ENCODE measurements around the gene TRIM66.

Gene TRIM66

DNA sequence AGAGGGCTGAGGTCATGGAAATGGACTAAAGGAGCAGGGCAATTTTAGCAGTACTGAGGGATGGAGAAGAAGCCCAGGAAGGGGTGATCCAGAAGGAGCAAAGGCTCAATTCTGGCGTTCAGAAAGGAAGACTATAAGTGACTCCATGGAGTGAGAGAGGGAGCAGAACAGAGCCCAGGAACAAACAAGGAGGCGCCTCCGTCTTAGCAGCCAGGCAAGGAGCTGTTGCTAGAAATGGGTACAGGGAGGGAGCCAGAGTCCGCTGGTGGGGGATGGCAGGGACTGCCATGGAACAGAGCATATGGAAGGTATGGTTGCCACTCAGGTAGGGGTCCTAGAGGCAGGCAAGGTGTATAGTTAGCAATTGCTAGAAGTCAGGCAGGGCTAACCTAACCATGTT, 68.0 kb downstream of the TRIM66 start:
- DNase-seq, result no peak

DNA sequence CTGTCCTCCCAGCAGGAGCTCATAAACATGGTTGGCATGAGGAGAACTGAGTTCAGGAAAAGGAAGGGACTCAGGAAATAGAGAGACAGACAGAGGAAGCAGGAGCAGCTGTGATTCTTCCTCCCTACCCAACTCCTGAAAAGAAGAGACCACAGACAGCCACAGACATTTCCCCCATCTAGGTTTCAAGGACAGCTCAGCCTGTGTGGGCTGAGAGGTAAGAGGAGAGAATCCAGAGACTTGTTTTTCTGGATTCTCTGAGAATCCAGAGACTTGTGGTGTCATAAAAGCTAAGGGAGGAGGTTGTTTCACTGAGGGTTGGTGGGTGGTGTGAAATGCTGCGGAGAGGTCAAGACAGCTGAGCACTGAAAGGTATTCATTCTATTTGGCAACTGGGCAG, 69.4 kb downstream of the TRIM66 start:
- no peak for DNase-seq

DNA sequence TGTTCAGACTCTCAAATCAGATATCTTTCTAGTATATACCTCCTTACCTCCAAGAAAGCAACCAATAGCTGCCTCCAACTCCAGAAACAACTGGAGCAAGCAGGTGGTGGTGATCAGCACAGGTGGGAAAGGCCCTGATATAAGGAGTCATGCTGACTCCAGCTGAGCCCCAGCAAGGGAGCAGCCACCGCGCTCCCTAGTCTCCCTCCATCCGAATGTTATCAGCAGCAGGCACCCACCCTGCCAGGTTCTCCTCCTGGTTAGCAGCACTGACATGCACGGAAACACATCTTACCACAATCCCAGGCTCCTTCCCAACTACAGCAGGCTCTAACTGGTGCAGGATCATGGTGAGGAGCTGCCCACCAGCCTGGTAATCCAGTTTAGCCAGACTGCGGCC, 69.9 kb downstream of the TRIM66 start:
- DNase-seq, result no peak

DNA sequence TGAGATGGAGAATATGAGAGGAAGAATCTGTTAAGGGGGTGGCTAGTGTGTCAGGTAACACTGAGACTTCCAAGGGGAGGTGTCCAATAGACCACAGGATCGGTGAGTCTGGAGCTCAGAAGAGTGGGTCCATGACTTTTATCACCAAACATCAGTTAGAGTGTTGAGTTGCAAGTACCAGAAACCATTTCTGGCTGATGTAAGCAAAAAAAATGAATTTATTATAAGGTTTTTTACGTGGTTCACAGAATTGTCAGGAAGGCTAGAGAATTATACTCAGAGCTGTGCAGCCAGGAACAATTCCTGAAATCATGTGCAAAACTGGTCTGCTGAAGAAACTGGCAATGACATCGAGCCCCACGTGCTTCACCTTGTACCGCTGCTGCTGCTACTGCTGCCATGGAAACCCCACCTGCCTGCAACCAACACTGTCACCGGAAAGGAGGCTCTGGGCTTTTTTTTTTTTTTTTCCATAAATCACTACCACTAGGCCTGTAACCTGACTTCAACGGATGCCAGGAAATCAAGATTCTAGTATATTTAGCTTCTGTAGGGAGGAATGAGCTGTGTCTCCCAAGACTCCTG, 71.8 kb downstream of the TRIM66 start:
- peak in 10 of 58 donors; percentile 1 to 53 (median 16) for DNase-seq

DNA sequence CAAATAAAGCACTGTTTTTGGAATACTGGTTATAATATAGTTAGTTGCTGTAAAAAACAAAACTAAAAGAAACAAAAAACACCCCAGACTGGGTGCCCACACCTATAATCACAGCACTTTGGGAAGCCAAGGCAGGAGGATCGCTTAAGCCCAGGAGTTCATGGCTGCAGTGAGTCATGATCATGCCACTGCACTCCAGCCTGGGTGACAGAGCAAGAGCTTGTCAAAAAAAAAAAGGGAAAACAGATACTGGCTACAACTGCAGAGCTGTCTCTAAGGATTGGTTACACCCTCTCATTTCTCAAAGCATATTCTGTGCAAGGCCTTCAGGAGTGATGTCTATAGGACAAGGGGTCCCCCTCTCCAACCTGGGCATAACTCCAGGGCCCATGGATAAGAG, 73.8 kb downstream of the TRIM66 start:
- DNase-seq, result no peak

DNA sequence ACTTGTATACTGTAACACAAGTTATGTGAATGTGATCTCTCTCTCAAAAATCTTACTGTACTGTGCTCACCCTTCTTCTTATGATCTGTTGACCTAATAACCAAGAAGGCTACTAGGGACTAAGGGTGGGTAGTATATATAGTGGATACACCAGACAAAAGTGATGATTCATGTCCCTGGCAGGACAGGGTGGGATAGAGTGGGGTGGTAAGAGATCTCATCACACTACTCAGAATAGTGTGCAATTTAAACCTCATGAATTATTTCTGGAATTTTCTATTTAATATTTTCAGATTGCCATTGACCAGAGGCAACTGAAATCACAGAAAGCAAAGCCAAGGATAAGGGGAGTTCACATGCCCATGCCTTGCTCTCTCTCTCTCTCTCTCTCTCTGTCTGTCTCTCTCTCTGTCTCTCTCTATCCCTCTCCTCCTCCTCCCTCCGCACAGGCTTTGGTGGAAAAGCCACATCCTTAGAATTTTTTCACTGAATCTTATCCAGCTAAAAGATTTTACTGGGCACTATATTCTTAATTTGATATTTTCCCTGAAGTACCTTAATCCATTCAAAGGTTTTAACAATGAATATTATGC, 76.4 kb downstream of the TRIM66 start:
- no peak for DNase-seq

DNA sequence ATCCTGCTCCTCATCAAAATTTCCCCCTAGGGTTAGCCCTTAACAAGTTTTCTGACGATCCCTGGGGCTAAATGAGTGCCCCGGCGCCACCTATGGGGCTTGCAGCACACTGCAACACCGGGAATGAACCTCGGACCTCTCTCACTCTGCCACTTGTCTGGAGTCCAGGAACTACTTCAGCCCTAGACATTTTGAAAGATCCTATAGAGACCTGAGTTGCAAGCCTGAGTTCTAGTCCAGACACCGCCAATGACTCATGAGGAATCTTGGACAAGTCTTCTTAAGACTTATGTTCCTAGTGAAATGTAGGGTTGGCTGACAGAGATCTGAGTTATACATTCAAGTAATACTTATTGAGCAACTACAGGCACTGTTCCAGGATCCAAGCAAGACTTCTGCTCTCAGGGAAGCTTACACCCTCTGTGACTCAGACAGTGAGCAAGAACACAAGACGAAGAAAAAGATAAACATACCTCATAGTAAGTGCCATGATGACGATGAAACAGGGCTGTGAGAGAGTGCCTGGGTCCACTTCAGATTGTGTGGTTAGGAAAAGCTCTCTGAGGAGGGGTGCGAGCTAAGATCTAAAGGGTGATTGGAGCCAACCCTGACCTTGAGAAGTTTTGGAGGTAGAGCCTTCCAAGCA, 78.3 kb downstream of the TRIM66 start:
- DNase-seq, result peak in 3 of 58 donors; percentile 3 to 13 (median 12)

DNA sequence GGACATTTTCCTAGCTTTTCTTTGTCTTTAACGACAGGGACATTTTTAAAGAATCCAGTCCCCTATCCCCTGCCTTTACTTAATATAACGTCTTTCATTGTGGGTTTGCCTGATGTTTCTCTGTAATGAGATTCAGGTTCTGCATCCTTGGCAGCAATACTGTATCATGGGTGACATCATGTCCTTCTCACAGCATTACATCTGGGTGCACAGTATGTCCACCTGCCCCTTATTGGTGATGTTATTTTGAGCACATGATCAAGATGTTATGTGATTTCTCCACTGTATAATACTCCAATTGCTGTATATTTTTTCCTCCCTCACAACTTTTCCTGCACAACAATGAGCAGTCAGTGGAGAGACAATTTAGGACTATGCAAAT, 78.8 kb downstream of the TRIM66 start:
- no peak for DNase-seq

DNA sequence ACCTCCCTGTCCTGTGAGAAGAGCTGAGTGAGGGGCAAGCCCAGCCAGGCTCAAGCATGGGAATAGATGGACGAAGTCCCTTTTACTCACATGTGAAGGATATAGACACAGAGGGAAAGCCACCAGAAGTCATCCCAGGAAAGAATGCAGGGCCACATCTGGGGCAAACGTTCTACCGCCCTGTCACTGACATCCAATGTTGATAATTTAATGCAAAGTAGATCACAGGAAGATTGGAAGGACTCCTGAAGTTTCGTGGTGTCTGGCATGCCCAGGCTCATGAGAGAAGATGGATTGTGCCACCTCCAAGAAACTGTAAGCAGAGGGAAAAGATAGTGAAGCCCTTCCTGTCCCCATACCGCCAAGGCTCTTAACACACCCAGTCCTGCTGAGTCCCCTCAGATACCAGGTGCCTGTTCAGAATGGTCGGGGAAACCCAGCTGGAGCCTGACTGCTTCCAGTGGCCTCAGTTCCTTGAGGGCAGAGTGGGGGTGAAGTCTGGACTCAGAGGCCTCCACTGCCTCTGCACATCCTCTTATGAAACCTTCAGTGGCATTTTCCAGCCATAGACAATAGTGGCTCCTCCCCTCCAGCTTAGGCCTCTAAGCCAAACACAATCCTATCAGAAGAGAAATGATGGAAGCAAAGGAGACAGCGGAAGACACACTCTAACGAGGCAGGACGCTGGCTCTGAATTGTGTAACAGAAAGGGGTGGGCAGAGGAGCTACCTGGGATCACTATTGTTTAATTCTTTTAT, 80.9 kb downstream of the TRIM66 start:
- DNase-seq, result no peak

DNA sequence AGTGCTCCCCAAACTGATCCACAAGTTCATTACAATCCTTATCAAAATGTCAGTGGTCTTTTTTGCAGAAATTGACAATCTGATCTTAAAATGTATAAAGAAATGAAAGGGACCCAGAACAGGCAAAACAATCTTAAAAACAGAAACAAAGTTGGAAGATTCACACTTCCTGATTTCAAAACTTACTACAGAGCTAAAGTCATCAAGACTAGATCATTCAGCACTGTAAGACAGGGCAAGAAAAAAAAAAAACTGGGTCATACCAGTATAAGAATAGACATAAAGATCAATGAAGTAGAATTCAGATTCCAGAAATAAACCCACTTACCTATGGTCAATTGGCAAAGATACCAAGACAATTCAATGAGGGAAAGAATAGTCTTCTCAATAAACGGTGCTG, 84.0 kb downstream of the TRIM66 start:
- DNase-seq, result no peak

DNA sequence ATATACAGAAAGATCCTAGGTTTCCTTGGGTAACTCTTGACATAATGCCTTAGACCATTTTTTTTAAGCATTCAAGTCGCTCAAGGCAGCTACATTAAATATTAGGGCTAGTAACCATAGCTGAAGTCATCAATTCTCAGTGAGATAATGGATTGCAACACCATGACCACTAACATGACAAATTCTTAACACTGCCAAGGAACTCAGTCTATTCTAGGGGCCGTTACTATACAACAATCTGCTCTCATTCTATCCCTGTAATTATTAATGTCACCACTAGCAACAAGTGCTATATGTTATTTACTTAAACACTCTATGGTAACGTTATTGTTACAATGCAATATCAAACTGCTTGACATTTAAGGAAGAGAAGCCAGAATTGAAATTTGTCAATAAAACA, 85.3 kb downstream of the TRIM66 start:
- no peak for DNase-seq

DNA sequence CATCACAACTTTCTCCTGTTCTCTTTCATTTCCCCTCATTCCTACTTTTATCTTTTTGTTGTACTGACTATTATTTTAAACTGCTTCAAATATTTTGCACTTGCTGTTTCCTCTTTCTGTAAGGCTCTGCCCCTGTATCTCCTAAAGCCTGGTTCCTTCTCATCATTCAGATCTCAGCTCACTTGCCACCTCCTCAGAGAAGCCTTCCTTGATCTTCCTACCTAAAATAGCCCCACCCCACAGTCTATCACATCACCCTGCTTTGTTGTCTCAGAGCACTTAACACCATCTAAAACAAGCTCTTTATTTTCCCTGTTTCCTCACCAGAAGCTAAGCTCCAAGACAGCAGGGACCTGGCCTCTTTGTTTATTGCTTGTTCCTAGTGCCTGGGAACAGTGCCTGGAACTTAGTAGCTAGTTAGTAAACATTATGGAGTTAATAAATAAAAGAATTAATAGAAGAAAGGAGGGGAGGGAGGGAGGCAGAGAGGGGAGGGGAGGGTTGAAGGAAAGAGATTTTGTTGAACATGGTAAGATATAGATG, 85.9 kb downstream of the TRIM66 start:
- DNase-seq, result no peak

DNA sequence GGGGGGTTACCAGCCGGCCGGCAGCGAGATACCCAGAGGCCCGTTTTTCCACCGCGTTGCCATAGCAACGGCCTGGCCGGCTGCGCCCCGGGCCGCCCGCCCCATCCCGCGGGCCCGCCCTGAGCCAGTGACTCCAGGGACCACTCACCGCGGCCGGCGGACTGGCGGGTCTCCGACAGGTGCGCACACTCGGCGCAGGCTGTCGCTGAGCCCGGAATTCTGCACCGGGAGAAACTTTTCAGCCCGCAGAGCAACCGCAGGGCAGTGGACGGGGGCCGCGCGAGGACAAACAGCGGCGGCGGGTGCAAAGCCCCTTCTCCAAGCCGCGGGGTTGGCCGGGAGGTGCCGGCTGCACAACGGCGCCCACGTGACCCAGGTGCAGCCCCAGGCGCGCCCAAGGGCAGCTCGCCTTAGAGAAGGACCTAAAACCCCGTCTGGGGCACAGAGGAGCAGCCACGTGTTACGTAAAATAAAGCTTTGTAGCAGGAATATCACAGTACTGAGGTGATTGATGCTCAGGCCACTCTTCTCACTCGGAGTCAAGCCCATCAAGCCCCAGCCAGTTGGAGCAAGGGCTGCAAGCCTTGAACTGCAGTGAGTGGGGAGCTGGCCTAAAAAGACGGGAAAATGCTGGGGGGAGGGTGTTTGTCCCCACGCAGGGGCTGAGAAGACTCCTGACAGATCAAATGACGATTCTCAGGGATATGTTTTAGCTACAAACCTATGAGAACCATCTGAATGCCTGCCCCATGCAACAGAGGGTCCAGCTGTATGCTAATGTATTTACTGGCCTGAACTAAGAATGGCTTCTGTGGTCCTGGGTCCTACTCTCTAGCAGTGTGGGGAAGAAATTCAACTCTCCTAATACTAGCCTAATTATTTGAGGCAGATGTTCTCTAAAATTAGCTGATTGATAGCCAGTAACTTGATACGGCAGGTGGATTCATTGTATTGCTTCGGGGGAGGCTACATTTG, 88.2 kb downstream of the TRIM66 start, which contains the start of gene STK33:
Gene STK33 (minus strand): TSS at position 294 of the 975 bp plus-strand sequence. CDS start 119,323 bp downstream, outside the sequence.
- peak in 25 of 58 donors; percentile 3 to 49 (median 17) for DNase-seq

DNA sequence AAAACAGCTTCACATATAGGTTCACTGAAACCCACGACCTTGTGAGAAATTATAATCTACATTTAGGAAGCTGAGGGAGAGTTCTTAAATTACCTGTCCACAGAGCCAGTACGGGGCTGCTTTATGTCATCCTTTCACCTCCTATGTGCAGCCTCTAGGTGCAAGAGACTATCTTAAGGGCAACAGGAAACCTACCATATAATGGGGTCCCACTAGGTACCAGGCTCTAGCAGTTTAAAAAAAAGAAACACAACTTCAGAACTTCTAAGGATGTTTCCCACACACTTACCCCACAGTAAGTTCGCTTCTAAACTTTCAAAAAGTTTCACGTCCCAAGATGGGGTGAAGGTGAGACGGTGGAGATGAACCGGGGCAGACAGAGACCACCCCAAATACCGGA, 89.0 kb downstream of the TRIM66 start:
- DNase-seq, result no peak

DNA sequence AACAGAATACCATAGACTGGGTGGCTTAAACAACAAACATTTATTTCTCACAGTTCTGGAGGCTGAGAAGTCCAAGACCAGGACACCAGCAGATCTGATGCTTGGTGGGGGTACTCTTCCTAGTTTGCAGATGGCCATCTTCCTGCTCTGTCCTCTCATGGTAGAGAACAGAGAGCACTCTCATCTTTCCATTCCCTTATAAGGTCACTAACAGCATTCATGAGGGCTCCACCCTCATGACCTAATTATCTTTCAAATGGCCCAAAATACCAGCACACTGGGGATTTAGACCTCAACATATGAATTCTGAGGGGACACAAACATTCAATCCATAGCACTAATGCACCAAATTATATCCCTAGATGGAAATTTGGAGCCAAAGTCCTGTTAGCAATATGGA, 94.5 kb downstream of the TRIM66 start:
- DNase-seq, result no peak

DNA sequence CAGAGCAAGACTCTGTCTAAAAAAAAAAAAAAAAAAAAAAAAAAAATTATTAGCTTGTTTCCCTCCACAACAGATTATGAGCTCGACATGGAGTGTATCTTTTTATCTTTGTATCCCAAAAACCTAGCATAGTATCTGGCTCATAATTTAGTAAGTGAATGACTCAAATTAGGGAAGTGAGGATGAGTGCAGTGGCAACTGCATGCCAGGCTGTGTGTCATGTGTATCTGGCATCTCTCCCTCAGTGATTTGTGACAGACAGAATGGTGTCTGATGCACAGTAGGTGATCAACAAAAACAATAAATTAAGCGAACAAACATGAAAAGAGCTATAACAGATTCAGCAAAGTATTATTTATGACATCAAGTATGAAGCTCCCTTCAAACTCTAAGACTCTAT, 95.7 kb downstream of the TRIM66 start:
- no peak for DNase-seq

DNA sequence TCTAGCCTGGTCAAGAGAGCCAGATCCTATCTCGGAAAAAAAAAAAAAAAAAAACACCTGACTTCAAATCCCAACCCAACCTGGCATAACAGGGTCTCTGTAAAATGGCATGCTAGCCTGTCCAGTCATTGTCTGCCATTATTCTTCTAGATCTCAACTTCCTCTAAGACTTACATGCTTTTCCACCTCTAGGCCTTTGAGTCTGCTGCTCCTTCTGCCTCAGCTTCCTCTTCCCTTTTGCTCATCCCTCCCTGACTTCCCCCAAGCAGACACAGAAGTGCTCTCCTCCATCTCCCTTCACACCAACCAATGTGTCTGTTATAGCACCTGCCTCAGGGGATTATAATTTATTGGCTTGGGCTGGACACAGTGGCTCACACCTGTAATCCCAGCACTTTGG, 96.3 kb downstream of the TRIM66 start:
- DNase-seq, result no peak

DNA sequence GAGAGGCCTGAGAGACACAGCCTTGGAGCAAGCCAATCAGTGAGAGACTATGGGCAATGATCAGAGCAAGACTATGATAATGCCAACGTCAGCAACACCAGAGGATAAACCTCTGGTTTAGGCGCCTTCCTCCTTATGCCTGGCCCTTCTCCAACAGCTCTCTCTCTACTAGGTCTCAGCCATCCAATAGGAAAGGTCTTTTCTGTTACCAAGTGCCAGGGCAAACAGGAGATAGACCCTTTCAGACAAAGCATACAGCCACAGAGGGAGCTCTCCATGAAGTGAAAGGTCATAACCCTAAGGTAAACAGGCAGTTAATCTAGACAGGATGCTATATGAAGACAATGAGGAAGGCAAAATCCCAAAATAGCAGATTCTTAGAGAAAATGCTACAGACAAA, 98.0 kb downstream of the TRIM66 start:
- no peak for DNase-seq

DNA sequence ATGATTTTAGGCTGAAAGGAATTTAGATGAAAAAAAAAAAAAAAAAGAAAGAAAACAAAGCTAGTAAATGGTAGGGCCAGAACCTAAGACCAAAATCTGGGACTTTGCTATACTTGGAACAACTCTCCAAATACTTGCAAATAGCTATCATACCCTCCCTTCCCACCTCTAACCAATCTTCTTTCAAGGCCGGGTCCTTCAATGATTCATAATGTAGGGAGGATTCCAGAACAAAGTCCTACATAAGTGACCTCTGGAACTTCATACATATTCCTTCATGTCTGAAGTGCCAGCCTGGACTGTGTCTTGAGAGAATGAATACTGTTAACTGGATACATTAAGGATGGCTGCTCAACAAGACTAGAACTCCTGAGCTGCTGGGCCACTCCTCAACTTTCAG, 98.4 kb downstream of the TRIM66 start:
- no peak for DNase-seq

DNA sequence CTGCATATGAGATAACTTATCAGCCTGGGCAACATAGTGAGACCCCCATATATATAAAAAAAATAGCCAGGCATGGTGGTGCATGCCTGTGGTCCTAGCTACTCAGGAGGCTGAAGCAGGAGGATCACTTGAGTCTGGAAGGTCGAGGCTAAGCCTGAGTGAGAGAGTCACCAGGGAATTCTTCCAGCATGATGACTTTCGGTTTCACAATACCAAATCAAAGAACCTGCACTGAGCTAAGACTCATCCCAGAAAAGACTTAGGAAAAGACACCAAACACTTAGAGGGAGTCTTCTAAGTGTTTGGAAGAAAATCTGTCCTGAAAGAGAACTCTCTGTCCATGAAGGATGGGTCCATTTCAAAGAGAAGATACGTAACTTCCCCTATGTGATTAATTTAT, 101.2 kb downstream of the TRIM66 start:
- no peak for DNase-seq
